Esophagus muscularis mucosa (tissue), 4 donors: Measurements from ENCODE around the gene FBXL7.

Experiments
- EP300 ChIP-seq: sonication (generic); formaldehyde crosslinking; IDR thresholded peaks from one replicate; pipeline ENCODE4 v1.6.1; 2017; ENCODE audit warnings: antibody characterized with exemption
- POLR2A ChIP-seq: fragments of 450-650 bp; IDR thresholded peaks from one replicate; pipeline ENCODE4 v1.6.1; 2017; ENCODE audit warnings: antibody characterized with exemption, moderate library complexity, mild to moderate bottlenecking, low read depth
- POLR2AphosphoS5 ChIP-seq, 2 donors: sonication (generic); formaldehyde crosslinking; IDR thresholded peaks; one replicate each; pipeline ENCODE4 v1.6.1; 2017; ENCODE audit warnings: antibody characterized with exemption in 2 of 2
- TF ChIP-seq, protein P1 (sequence below), 3 experiments: fragments of 200-600 bp in 2 of 3; fragments of 450-650 bp in 1 of 3; sonication (generic) in 2 of 3; IDR thresholded peaks; one replicate each; pipeline ENCODE4 v1.5.1; 2017 to 2019; ENCODE audit warnings: antibody characterized with exemption in 3 of 3, mild to moderate bottlenecking in 2 of 3, moderate library complexity in 1 of 3

GRCh38 chr5:15834596-15835245 lies 334.7 kb downstream of the FBXL7 start:
- no peak for TF ChIP-seq POLR2A
- TF ChIP-seq, protein P1, sequence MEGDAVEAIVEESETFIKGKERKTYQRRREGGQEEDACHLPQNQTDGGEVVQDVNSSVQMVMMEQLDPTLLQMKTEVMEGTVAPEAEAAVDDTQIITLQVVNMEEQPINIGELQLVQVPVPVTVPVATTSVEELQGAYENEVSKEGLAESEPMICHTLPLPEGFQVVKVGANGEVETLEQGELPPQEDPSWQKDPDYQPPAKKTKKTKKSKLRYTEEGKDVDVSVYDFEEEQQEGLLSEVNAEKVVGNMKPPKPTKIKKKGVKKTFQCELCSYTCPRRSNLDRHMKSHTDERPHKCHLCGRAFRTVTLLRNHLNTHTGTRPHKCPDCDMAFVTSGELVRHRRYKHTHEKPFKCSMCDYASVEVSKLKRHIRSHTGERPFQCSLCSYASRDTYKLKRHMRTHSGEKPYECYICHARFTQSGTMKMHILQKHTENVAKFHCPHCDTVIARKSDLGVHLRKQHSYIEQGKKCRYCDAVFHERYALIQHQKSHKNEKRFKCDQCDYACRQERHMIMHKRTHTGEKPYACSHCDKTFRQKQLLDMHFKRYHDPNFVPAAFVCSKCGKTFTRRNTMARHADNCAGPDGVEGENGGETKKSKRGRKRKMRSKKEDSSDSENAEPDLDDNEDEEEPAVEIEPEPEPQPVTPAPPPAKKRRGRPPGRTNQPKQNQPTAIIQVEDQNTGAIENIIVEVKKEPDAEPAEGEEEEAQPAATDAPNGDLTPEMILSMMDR (IDR thresholded peaks at IDR 0.05), result no peak
- TF ChIP-seq EP300, result no peak
- TF ChIP-seq POLR2AphosphoS5 (IDR thresholded peaks at IDR 0.05), result no peak
